Left renal pelvis (tissue), 4 donors: ENCODE results near the gene TRIM46. TPM values are rescaled to one million over a fixed set of nuclear protein-coding genes. Genes with fewer than 3 reads are reported as not detected.
"Not testable (repeated sequence)": the region's sequence is repeated elsewhere in the genome, so short reads cannot be mapped to it uniquely, and the experiment has no call there.

Experiments
- DNase-seq, 4 donors: peaks; one replicate each; pipeline ENCODE4 v3.0.0-alpha.2; 2013; ENCODE audit warnings: low read depth in 4 of 4, low spot score in 3 of 4
- polyA plus RNA-seq, 4 donors: library from polyadenylated mRNA; unstranded; fragments of 120-200 nt; gene quantifications; one replicate each; pipeline ENCODE4 v1.2.1, GENCODE V29; 2013; ENCODE audit not compliant: insufficient read length in 4 of 4

The TRIM46 gene
- polyA plus RNA-seq, 4 donors: 2.4 to 6.3 (median 3.2) TPM

- DNase-seq: no peak
Measured at GRCh38 chr1:155223047-155223446, 49.4 kb downstream of the TRIM46 start.

GRCh38 chr1:155225404-155225759, 51.7 kb downstream of the TRIM46 start:
- not testable (repeated sequence) for DNase-seq

- peak in 1 of 4 donors; percentile 57 for DNase-seq
Measured at GRCh38 chr1:155226188-155226909, 52.7 kb downstream of the TRIM46 start.

- peak in 1 of 4 donors; percentile 38 for DNase-seq
Measured at GRCh38 chr1:155226910-155227260, 53.2 kb downstream of the TRIM46 start.

GRCh38 chr1:155227261-155228095, 53.8 kb downstream of the TRIM46 start:
- DNase-seq: peak; percentile 95 to 99 (median 98)

GRCh38 chr1:155228096-155228427, 54.4 kb downstream of the TRIM46 start:
- DNase-seq: no peak

GRCh38 chr1:155231302-155231701, 57.7 kb downstream of the TRIM46 start:
- not testable (repeated sequence) for DNase-seq

- DNase-seq: not testable (repeated sequence)
Measured at GRCh38 chr1:155232001-155232978, 58.6 kb downstream of the TRIM46 start.

GRCh38 chr1:155233502-155233901, 59.9 kb downstream of the TRIM46 start:
- not testable (repeated sequence) for DNase-seq

Other genes starting within 250 kb of the TRIM46 start
- 10 to 100 TPM; 25.2 to 40.1 (median 35.4) TPM for gene PMVK, start 237.1 kb upstream of the TRIM46 start, polyA plus RNA-seq
- gene PBXIP1, start 217.8 kb upstream of the TRIM46 start, polyA plus RNA-seq: 10 to 100 TPM; 66.2 to 76.1 (median 71.1) TPM
- 10 to 100 TPM; 36.8 to 49.7 (median 44.9) TPM for gene PYGO2, start 212.1 kb upstream of the TRIM46 start, polyA plus RNA-seq
- gene SHC1, start 203.1 kb upstream of the TRIM46 start, polyA plus RNA-seq: 100 to 1,000 TPM in 1 of 4 donors, 10 to 100 TPM in 3; 79.2 to 119 (median 88.0) TPM
- 100 to 1,000 TPM in 1 of 4 donors, 10 to 100 TPM in 3; 89.2 to 104 (median 94.2) TPM for gene CKS1B, start 199.2 kb upstream of the TRIM46 start, polyA plus RNA-seq
- gene FLAD1, start 190.5 kb upstream of the TRIM46 start, polyA plus RNA-seq: 10 to 100 TPM; 20.4 to 39.1 (median 28.9) TPM
- gene LENEP, start 180.3 kb upstream of the TRIM46 start, polyA plus RNA-seq: under 1 TPM in 3 of 4 donors, not detected in 1; 0.30 to 0.73 (median 0.50) TPM
- 10 to 100 TPM in 3 of 4 donors, 1 to 10 TPM in 1; 3.8 to 19.1 (median 12.4) TPM for gene ZBTB7B, start 171.0 kb upstream of the TRIM46 start, polyA plus RNA-seq
- gene DCST2, start 140.1 kb upstream of the TRIM46 start, polyA plus RNA-seq: 1 to 10 TPM in 3 of 4 donors, under 1 TPM in 1; 0.78 to 2.7 (median 1.5) TPM
- under 1 TPM; 0.21 to 0.41 (median 0.29) TPM for gene DCST1, start 140.0 kb upstream of the TRIM46 start, polyA plus RNA-seq
- gene ADAM15, start 122.5 kb upstream of the TRIM46 start, polyA plus RNA-seq: 10 to 100 TPM; 37.6 to 53.1 (median 46.2) TPM
- 10 to 100 TPM; 19.2 to 24.8 (median 19.5) TPM for gene EFNA4, start 110.1 kb upstream of the TRIM46 start, polyA plus RNA-seq
- gene EFNA3, start 95.0 kb upstream of the TRIM46 start, polyA plus RNA-seq: 1 to 10 TPM; 5.7 to 7.8 (median 6.3) TPM
- gene EFNA1, start 46.0 kb upstream of the TRIM46 start, polyA plus RNA-seq: 10 to 100 TPM; 23.7 to 69.5 (median 63.0) TPM
- gene SLC50A1, start 38.0 kb upstream of the TRIM46 start, polyA plus RNA-seq: 10 to 100 TPM; 39.6 to 66.6 (median 54.3) TPM
- gene DPM3, start 33.3 kb upstream of the TRIM46 start, polyA plus RNA-seq: 10 to 100 TPM; 29.4 to 49.8 (median 31.4) TPM
- gene KRTCAP2, start 545 bp upstream of the TRIM46 start, polyA plus RNA-seq: 100 to 1,000 TPM; 139 to 182 (median 152) TPM
- 10 to 100 TPM; 27.7 to 52.9 (median 46.5) TPM for gene THBS3, start 34.0 kb downstream of the TRIM46 start, polyA plus RNA-seq
- 10 to 100 TPM; 26.6 to 49.9 (median 39.6) TPM for gene MTX1, start 34.8 kb downstream of the TRIM46 start, polyA plus RNA-seq
- 10 to 100 TPM; 20.0 to 32.8 (median 24.2) TPM for gene ENTREP3, start 81.6 kb downstream of the TRIM46 start, polyA plus RNA-seq
- 10 to 100 TPM; 45.9 to 72.1 (median 58.9) TPM for gene SCAMP3, start 88.5 kb downstream of the TRIM46 start, polyA plus RNA-seq
- 10 to 100 TPM; 70.1 to 93.6 (median 74.8) TPM for gene CLK2, start 99.7 kb downstream of the TRIM46 start, polyA plus RNA-seq
- 10 to 100 TPM in 2 of 4 donors, 1 to 10 TPM in 2; 8.4 to 11.9 (median 10.1) TPM for gene HCN3, start 103.6 kb downstream of the TRIM46 start, polyA plus RNA-seq
- gene PKLR, start 127.6 kb downstream of the TRIM46 start, polyA plus RNA-seq: 1 to 10 TPM in 3 of 4 donors, under 1 TPM in 1; 0.53 to 8.7 (median 5.7) TPM
- gene FDPS, start 135.0 kb downstream of the TRIM46 start, polyA plus RNA-seq: 100 to 1,000 TPM; 110 to 201 (median 171) TPM
- gene RUSC1, start 147.0 kb downstream of the TRIM46 start, polyA plus RNA-seq: 10 to 100 TPM; 35.4 to 40.6 (median 36.6) TPM